SK-N-MC (cell line): ENCODE measurements around the gene PXDC1.

Experiments used
- EZH2 ChIP-seq: fragments of 200-600 bp; sonication (generic); IDR thresholded peaks from one replicate; pipeline ENCODE4 v1.6.1; 2017; ENCODE audit warnings: antibody characterized with exemption
- FOXP2 ChIP-seq: optimal IDR thresholded peaks from 2 replicates; pipeline ENCODE3; 2011; ENCODE audit warnings: mild to moderate bottlenecking, moderate library complexity; ENCODE audit not compliant: insufficient read depth; ENCODE audit errors: extremely low read length, control extremely low read depth
- POLR2AphosphoS5 ChIP-seq: IDR thresholded peaks from 2 replicates; pipeline ENCODE4 v1.6.1; 2012; ENCODE audit warnings: mild to moderate bottlenecking, low read depth, low read length, borderline replicate concordance

GRCh38 chr6:3718407-3718806, 33.1 kb downstream of the PXDC1 start:
- TF ChIP-seq POLR2AphosphoS5, result no peak
- no peak for TF ChIP-seq EZH2
- TF ChIP-seq FOXP2, result no peak
